ENCODE measurements around the gene RINL.

DNA sequence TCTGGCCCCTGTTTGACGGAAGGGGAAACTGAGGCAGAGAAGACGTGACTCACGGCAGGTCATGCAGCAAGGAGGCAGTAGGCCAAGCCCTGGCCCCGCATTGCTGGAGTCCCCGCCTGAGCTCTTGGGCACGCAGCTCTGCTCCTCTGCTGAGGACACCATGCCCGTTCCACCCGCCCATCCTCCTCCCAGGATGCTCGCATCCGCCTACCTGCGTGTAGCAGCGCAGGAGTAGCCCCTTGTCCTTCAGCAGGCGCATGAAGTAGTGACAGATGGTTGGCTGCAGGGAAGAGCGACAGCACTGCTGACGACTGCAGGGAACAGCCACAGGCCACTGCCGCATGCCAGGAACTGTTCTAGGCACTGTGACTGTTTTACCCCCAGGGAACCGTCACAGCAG lies 10.8 kb upstream of the RINL start:
- TF ChIP-seq, protein P1, sequence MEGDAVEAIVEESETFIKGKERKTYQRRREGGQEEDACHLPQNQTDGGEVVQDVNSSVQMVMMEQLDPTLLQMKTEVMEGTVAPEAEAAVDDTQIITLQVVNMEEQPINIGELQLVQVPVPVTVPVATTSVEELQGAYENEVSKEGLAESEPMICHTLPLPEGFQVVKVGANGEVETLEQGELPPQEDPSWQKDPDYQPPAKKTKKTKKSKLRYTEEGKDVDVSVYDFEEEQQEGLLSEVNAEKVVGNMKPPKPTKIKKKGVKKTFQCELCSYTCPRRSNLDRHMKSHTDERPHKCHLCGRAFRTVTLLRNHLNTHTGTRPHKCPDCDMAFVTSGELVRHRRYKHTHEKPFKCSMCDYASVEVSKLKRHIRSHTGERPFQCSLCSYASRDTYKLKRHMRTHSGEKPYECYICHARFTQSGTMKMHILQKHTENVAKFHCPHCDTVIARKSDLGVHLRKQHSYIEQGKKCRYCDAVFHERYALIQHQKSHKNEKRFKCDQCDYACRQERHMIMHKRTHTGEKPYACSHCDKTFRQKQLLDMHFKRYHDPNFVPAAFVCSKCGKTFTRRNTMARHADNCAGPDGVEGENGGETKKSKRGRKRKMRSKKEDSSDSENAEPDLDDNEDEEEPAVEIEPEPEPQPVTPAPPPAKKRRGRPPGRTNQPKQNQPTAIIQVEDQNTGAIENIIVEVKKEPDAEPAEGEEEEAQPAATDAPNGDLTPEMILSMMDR (IDR thresholded peaks at IDR 0.05; ENCODE audit: poor library complexity, severe bottlenecking), result no peak
- TF ChIP-seq EZH2 (IDR thresholded peaks at IDR 0.05; ENCODE audit: borderline replicate concordance, insufficient read depth, low read length, poor library complexity, severe bottlenecking) (no peak), RAD21 (conservative IDR thresholded peaks at IDR 0.05) (no peak), SMC3 (conservative IDR thresholded peaks at IDR 0.05; ENCODE audit: poor library complexity) (no peak), POLR2AphosphoS5 (IDR thresholded peaks at IDR 0.05) (no peak)
- TF ChIP-seq, protein P2, sequence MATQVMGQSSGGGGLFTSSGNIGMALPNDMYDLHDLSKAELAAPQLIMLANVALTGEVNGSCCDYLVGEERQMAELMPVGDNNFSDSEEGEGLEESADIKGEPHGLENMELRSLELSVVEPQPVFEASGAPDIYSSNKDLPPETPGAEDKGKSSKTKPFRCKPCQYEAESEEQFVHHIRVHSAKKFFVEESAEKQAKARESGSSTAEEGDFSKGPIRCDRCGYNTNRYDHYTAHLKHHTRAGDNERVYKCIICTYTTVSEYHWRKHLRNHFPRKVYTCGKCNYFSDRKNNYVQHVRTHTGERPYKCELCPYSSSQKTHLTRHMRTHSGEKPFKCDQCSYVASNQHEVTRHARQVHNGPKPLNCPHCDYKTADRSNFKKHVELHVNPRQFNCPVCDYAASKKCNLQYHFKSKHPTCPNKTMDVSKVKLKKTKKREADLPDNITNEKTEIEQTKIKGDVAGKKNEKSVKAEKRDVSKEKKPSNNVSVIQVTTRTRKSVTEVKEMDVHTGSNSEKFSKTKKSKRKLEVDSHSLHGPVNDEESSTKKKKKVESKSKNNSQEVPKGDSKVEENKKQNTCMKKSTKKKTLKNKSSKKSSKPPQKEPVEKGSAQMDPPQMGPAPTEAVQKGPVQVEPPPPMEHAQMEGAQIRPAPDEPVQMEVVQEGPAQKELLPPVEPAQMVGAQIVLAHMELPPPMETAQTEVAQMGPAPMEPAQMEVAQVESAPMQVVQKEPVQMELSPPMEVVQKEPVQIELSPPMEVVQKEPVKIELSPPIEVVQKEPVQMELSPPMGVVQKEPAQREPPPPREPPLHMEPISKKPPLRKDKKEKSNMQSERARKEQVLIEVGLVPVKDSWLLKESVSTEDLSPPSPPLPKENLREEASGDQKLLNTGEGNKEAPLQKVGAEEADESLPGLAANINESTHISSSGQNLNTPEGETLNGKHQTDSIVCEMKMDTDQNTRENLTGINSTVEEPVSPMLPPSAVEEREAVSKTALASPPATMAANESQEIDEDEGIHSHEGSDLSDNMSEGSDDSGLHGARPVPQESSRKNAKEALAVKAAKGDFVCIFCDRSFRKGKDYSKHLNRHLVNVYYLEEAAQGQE (IDR thresholded peaks at IDR 0.05; ENCODE audit: borderline replicate concordance), result no peak

All from neural cell (in vitro differentiated cells).